A549 (cell line): ENCODE data around the gene UVSSA.

ENCODE experiments used
- CTCF ChIP-seq: fragments of >200 bp; sonication (Bioruptor Twin); formaldehyde crosslinking; IDR thresholded peaks from 3 replicates; pipeline ENCODE4 v1.5.1; 2016
- EHMT2 ChIP-seq: fragments of 200-600 bp; sonication (generic); IDR thresholded peaks from 2 replicates; pipeline ENCODE4 v1.6.1; 2016; ENCODE audit warnings: antibody characterized with exemption, low read depth, mild to moderate bottlenecking, moderate library complexity
- EP300 ChIP-seq, 2 experiments: fragments of >200 bp; sonication (Bioruptor Twin); formaldehyde crosslinking; IDR thresholded peaks; 2 replicates in 1 of 2; 3 replicates in 1 of 2; pipeline ENCODE4 v1.6.1; 2016 to 2017
- MAX ChIP-seq: IDR thresholded peaks from 2 replicates; pipeline ENCODE4 v1.6.1; 2012
- MAZ ChIP-seq: fragments of 150-350 bp; IDR thresholded peaks from 2 replicates; pipeline ENCODE4 v1.6.1; 2014; ENCODE audit warnings: antibody characterized with exemption, low read depth, low read length, borderline replicate concordance
- PBX3 ChIP-seq: IDR thresholded peaks from 2 replicates; pipeline ENCODE4 v1.6.1; 2012
- RARB ChIP-seq: fragments of 250-450 bp; sonication (Bioruptor Pico); IDR thresholded peaks from 2 replicates; pipeline ENCODE4 v1.8.0; 2021; ENCODE audit warnings: mild to moderate bottlenecking, moderate library complexity
- USF2 ChIP-seq: fragments of 450-650 bp; IDR thresholded peaks from 2 replicates; pipeline ENCODE4 v1.6.1; 2014; ENCODE audit warnings: antibody characterized with exemption

GRCh38 chr4:1349359-1350168 is 2.6 kb downstream of the UVSSA start:
- TF ChIP-seq CTCF (no peak), MAX (no peak), USF2 (no peak), MAZ (no peak), EHMT2 (no peak), PBX3 (no peak), RARB (CRISPR knock-in tag) (no peak), EP300 (IDR thresholded peaks at IDR 0.05) (no peak)
